Aorta (tissue), 5 donors: Measurements from ENCODE around the gene VAPA. TPM values are rescaled to one million over a fixed set of nuclear protein-coding genes. Genes with fewer than 3 reads are reported as not detected.

Source experiments
- ATAC-seq: fragments of 200-7000 bp; cut with Tn5 transposase; one replicate; pipeline ENCODE4 v1.9.1; 2022; ENCODE audit warnings: moderate library complexity; ENCODE audit not compliant: low FRiP score
- DNase-seq, 2 donors: peaks; one replicate each; pipeline ENCODE4 v3.0.0-alpha.2; 2020
- H3K27ac ChIP-seq, 2 donors: one replicate each; pipeline ENCODE4 v1.5.1; 2013; ENCODE audit warnings: low read length in 2 of 2, mild to moderate bottlenecking in 2 of 2, moderate library complexity in 2 of 2, control low read depth in 1 of 2, inconsistent platforms in 1 of 2, low read depth in 1 of 2
- H3K27me3 ChIP-seq, 2 donors: one replicate each; pipeline ENCODE4 v1.6.1; 2013; ENCODE audit warnings: control low read depth in 1 of 2, low read length in 1 of 2, mild to moderate bottlenecking in 1 of 2, moderate library complexity in 1 of 2; ENCODE audit not compliant: insufficient read depth in 2 of 2, control insufficient read depth in 1 of 2
- H3K36me3 ChIP-seq, 2 donors: one replicate each; pipeline ENCODE4 v1.6.1; 2013; ENCODE audit warnings: control low read depth in 1 of 2, low read length in 1 of 2, mild to moderate bottlenecking in 1 of 2; ENCODE audit not compliant: insufficient read depth in 2 of 2, control insufficient read depth in 1 of 2
- H3K4me1 ChIP-seq, 2 donors: one replicate each; pipeline ENCODE4 v1.6.1; 2013; ENCODE audit warnings: low read length in 2 of 2, control low read depth in 1 of 2, mild to moderate bottlenecking in 1 of 2, moderate library complexity in 1 of 2; ENCODE audit not compliant: insufficient read depth in 2 of 2, control insufficient read depth in 1 of 2
- H3K4me3 ChIP-seq, 2 donors: one replicate each; pipeline ENCODE4 v1.5.1; 2013; ENCODE audit warnings: low read length in 2 of 2, control low read depth in 1 of 2, mild to moderate bottlenecking in 1 of 2
- H3K9me3 ChIP-seq: one replicate; pipeline ENCODE4 v1.6.1; 2013; ENCODE audit warnings: mild to moderate bottlenecking, low read length; ENCODE audit not compliant: control insufficient read depth
- WGBS, 2 donors: extraction: QIAGEN DNeasy Blood & Tissue Kit; methylation state at CpG; one replicate each; pipeline ENCODE4 v1.1.7; 2013; 5-methylcytosine and 5-hydroxymethylcytosine counted together
- intact Hi-C, 2 donors: fragments of 100-400 bp; cut with DNase I; formaldehyde crosslinking; loops; one replicate each; pipeline versions ENCODE4 v1.14.2 to v1.15.0; 2022
- polyA plus RNA-seq, 2 donors: library from polyadenylated mRNA; stranded (reverse); fragments of 200-250 nt; gene quantifications; one replicate each; pipeline ENCODE4 v1.2.3, GENCODE V29; 2013
- total RNA-seq, 2 donors: library from RNA; stranded (reverse); fragmentation: NEBNext Ultra II Directional; extraction: Animal tissue kit (Norgen Biotek cat#: 25700); gene quantifications; one replicate each; pipeline ENCODE4 v1.2.1, GENCODE V29; 2021
- donor health status: healthy with polysubstance abuse.
- donor health status: Bipolar disorder and iron deficiency.
- donor health status: DM: no; HTN: no; CAD: no.
- donor health status: DM: no; HTN: no; CAD: no.
- donor health status: DM: yes; HTN: yes; CAD: no.

Gene VAPA
- total and polyA plus RNA-seq, 4 donors = 119 to 221 (median 193) TPM

DNA sequence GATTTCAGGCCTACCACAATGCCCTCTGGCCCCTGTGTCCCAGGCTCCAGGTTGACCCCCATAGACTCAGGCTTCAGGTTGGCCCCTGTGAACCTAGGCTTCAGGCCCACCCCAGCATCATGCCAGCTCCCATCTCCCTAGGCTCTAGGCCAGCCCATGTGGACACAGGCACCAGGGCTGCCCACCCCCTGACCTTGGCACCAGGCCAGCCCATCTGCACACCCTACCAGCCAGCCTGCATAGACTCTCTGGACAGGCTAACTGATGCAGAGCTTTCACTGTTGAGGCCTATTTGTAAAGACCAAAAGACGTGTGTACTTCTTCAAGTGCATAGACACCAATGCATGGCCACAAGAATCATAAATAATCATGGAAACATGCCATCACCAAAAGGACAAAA is 83.9 kb downstream of the VAPA start:
- no peak overlapping the region for H3K27ac ChIP-seq
- H3K4me1 ChIP-seq = no peaks in the 10 kb centered on the region
- no peaks in the 10 kb centered on the region for H3K36me3 ChIP-seq
- WGBS, 2 donors = 94% methylated on average over 1 of the region's 1 CpG
- no peaks in the 10 kb centered on the region for H3K27me3 ChIP-seq
- DNase-seq (no peak), ATAC-seq (no peak)
- peaks cover 1% of the 10 kb centered on the region for H3K9me3 ChIP-seq
- intact Hi-C loops = no loop called here
- H3K4me3 ChIP-seq = no peak overlapping the region

DNA sequence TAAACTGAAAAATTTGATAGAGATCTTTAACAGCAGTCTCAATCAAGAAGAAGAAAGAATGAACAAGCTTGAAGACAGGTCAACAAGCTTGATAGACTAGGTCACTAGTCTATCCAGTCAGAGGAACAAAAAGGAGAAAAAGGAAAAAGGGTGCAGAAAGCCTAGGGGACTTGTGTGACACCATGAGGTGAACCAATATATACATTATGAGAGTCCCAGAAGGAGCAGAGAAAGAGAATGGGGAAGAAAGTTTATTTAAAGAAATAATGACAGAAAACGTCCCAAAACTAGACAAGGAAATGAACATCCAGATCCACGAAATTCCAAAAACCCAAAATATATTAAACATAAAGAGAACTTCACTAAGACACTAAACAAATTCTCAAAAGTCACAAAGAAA is 84.5 kb downstream of the VAPA start:
- ATAC-seq = no peak
- no peak overlapping the region for H3K27ac ChIP-seq
- no peak overlapping the region for H3K4me3 ChIP-seq
- DNase-seq = no peak
- peaks cover 1% of the 10 kb centered on the region for H3K9me3 ChIP-seq
- H3K27me3 ChIP-seq = no peaks in the 10 kb centered on the region
- intact Hi-C loops = no loop called here
- no peaks in the 10 kb centered on the region for H3K36me3 ChIP-seq
- no peaks in the 10 kb centered on the region for H3K4me1 ChIP-seq
- WGBS, 2 donors = 94 to 95% methylated on average over 2 of the region's 2 CpGs

- intact Hi-C loops = loop anchor here in 1 of 2 donors (10.0 kb wide), 1 partner anchor 513 kb away; no protein-coding TSS in a partner anchor
- 93 to 94% methylated on average over 3 of the region's 3 CpGs for WGBS, 2 donors
- H3K36me3 ChIP-seq = no peaks in the 10 kb centered on the region
- H3K9me3 ChIP-seq = no peaks in the 10 kb centered on the region
- no peak for DNase-seq
- peaks cover 0 to 2% of the 10 kb centered on the region in 2 donors for H3K4me1 ChIP-seq
- no peak for ATAC-seq
- no peak overlapping the region for H3K4me3 ChIP-seq
- no peak overlapping the region for H3K27ac ChIP-seq
- no peaks in the 10 kb centered on the region for H3K27me3 ChIP-seq
These were observed 88.5 kb downstream of the VAPA start for GRCh38 chr18:10002280-10002679.

DNA sequence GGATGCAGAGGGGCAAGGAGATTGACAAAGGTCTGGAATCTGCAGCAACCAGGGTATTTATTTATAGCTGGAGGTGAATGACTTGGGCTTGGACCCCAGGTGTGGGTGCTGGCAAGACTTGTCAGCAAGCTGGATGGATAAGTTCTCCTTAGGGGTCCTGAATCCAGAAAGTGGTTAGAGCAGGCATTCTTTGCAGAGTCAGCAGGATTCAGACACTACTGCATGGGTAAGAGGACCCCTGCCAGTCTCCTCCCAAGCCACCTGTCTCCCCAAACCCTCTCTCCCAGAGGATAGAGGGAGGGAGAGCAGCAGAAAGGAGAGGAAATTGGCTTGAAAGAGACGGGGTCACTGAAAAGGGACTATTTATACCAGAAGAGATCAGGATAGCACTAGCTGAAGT is 89.5 kb downstream of the VAPA start:
- DNase-seq (no peak), ATAC-seq (no peak)
- Histone ChIP-seq H3K9me3 (no peaks in the 10 kb centered on the region), H3K27me3 (no peaks in the 10 kb centered on the region), H3K27ac (no peak overlapping the region), H3K36me3 (no peaks in the 10 kb centered on the region), H3K4me3 (no peak overlapping the region), H3K4me1 (peaks cover 0 to 2% of the 10 kb centered on the region in 2 donors)
- intact Hi-C loops = loop anchor here in 1 of 2 donors (10.0 kb wide), 1 partner anchor 512 kb away; no protein-coding TSS in a partner anchor
- 71 to 86% methylated on average over 1 of the region's 1 CpG for WGBS, 2 donors

GRCh38 chr18:10003866-10004265 is 90.0 kb downstream of the VAPA start:
- WGBS, 2 donors = 88 to 89% methylated on average over 7 of the region's 7 CpGs
- Histone ChIP-seq H3K36me3 (no peaks in the 10 kb centered on the region), H3K4me1 (peaks cover 0 to 2% of the 10 kb centered on the region in 2 donors), H3K27ac (no peak overlapping the region), H3K4me3 (no peak overlapping the region), H3K9me3 (no peaks in the 10 kb centered on the region), H3K27me3 (no peaks in the 10 kb centered on the region)
- ATAC-seq (no peak), DNase-seq (no peak)
- intact Hi-C loops = loop anchor here in 1 of 2 donors (10.0 kb wide), 1 partner anchor 511 kb away; no protein-coding TSS in a partner anchor

GRCh38 chr18:10006311-10006893 is 92.6 kb downstream of the VAPA start:
- Histone ChIP-seq H3K36me3 (no peaks in the 10 kb centered on the region), H3K27ac (no peak overlapping the region), H3K9me3 (no peaks in the 10 kb centered on the region), H3K4me1 (peaks cover 3 to 4% of the 10 kb centered on the region in 2 donors), H3K27me3 (no peaks in the 10 kb centered on the region), H3K4me3 (no peak overlapping the region)
- ATAC-seq = no peak
- 55 to 61% methylated on average over 4 of the region's 4 CpGs for WGBS, 2 donors
- no peak for DNase-seq
- intact Hi-C loops = loop anchor here (5.0 to 10.0 kb wide), 2 partner anchors 446 to 508 kb away; partner anchors contain the start of gene APCDD1 (in 1 of the 2)

DNA sequence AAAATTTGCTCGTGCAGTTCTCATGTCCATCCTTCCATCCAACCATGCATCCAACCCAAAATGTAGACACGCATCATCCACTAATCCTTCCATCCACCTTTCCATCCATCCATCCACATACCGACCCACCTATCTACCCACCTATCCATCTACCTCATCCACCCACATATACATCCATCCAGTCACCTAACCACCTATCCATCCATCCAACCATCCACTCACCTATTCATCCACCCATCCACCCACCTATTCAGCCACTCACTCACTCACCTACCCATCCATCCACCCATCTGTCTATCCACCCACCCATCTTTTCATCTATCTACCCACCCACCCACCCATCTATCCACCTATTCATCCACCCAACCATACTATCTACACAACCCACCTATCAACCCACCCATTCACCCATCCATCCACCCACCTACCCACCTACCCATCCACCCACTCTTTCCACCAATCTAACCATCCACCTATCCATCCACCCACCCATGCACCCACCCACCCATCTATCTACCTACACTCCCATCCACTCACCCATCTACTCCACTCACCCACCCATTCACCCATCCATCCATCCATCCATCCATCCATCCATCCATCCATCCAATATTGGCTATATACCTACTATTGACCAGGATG is 94.3 kb downstream of the VAPA start:
- WGBS, 2 donors = 97% methylated on average over 3 of the region's 3 CpGs
- intact Hi-C loops = loop anchor here (5.0 to 10.0 kb wide), 2 partner anchors 444 to 507 kb away; partner anchors contain the start of gene APCDD1 (in 1 of the 2)
- H3K27me3 ChIP-seq = no peaks in the 10 kb centered on the region
- peaks cover 4 to 6% of the 10 kb centered on the region in 2 donors for H3K4me1 ChIP-seq
- ATAC-seq (no peak), DNase-seq (no peak)
- H3K4me3 ChIP-seq = no peak overlapping the region
- no peak overlapping the region for H3K27ac ChIP-seq
- no peaks in the 10 kb centered on the region for H3K36me3 ChIP-seq
- H3K9me3 ChIP-seq = no peaks in the 10 kb centered on the region
